ENCODE results near the gene SDF2. TPM values are rescaled to one million over a fixed set of nuclear protein-coding genes. Genes with fewer than 3 reads are reported as not detected.
A peak's percentile ranks its signal among the peaks of the same experiment; 100 is the strongest.

Gene SDF2
- total RNA-seq, 2 donors from 2014 or later, result 36.1 to 65.2 TPM

GRCh38 chr17:28700830-28701492, 39.3 kb upstream of the SDF2 start:
- Mint-ChIP-seq H3K27me3 (no peaks in the 10 kb centered on the region), H3K4me1 (ENCODE audit: low read depth in 2 of 2) (peaks cover 0 to 5% of the 10 kb centered on the region in 2 donors), H3K36me3 (peaks cover 20% of the 10 kb centered on the region), H3K9me3 (no peaks in the 10 kb centered on the region), H3K27ac (no peak overlapping the region), H3K4me3 (no peak overlapping the region)
- ATAC-seq (no peak), DNase-seq (ENCODE audit: low spot score) (no peak)

- DNase-seq (ENCODE audit: low spot score) (no peak), ATAC-seq (no peak)
- Mint-ChIP-seq H3K36me3 (peaks cover 20% of the 10 kb centered on the region), H3K27ac (no peak overlapping the region), H3K4me3 (no peak overlapping the region), H3K4me1 (ENCODE audit: low read depth in 2 of 2) (peaks cover 0 to 5% of the 10 kb centered on the region in 2 donors), H3K27me3 (no peaks in the 10 kb centered on the region), H3K9me3 (no peaks in the 10 kb centered on the region)
Measured at GRCh38 chr17:28700278-28700677, 38.6 kb upstream of the SDF2 start.

- Mint-ChIP-seq H3K4me1 (ENCODE audit: low read depth in 2 of 2) (peaks cover 0 to 3% of the 10 kb centered on the region in 2 donors), H3K9me3 (no peaks in the 10 kb centered on the region), H3K36me3 (peaks cover 25% of the 10 kb centered on the region), H3K4me3 (no peak overlapping the region), H3K27me3 (no peaks in the 10 kb centered on the region), H3K27ac (peak overlapping the region in 1 of 2 donors; percentile 68)
- DNase-seq (ENCODE audit: low spot score) (no peak), ATAC-seq (no peak)
Measured at GRCh38 chr17:28698253-28698941, 36.7 kb upstream of the SDF2 start.

GRCh38 chr17:28693869-28694268, 32.2 kb upstream of the SDF2 start:
- Mint-ChIP-seq H3K4me1 (ENCODE audit: low read depth in 2 of 2) (no peaks in the 10 kb centered on the region), H3K9me3 (no peaks in the 10 kb centered on the region), H3K4me3 (no peak overlapping the region), H3K27ac (no peak overlapping the region), H3K27me3 (no peaks in the 10 kb centered on the region), H3K36me3 (peaks cover 23% of the 10 kb centered on the region)
- ATAC-seq (no peak), DNase-seq (ENCODE audit: low spot score) (no peak)

GRCh38 chr17:28689011-28689410, 27.3 kb upstream of the SDF2 start:
- Mint-ChIP-seq H3K27ac (no peak overlapping the region), H3K9me3 (no peaks in the 10 kb centered on the region), H3K4me3 (no peak overlapping the region), H3K4me1 (ENCODE audit: low read depth in 2 of 2) (no peaks in the 10 kb centered on the region), H3K36me3 (peaks cover 28% of the 10 kb centered on the region), H3K27me3 (no peaks in the 10 kb centered on the region)
- DNase-seq (ENCODE audit: low spot score) (no peak), ATAC-seq (no peak)

- no peaks in the 10 kb centered on the region for H3K27me3 Mint-ChIP-seq
- no peak for DNase-seq (ENCODE audit: low spot score)
- peaks cover 23% of the 10 kb centered on the region for H3K36me3 Mint-ChIP-seq
- H3K27ac Mint-ChIP-seq, result no peak overlapping the region
- H3K9me3 Mint-ChIP-seq, result no peaks in the 10 kb centered on the region
- H3K4me1 Mint-ChIP-seq (ENCODE audit: low read depth in 2 of 2), result no peaks in the 10 kb centered on the region
- no peak for ATAC-seq
- H3K4me3 Mint-ChIP-seq, result no peak overlapping the region
Measured at GRCh38 chr17:28688481-28688880, 26.8 kb upstream of the SDF2 start.

- Mint-ChIP-seq H3K4me1 (ENCODE audit: low read depth in 2 of 2) (no peaks in the 10 kb centered on the region), H3K27me3 (no peaks in the 10 kb centered on the region), H3K4me3 (no peak overlapping the region), H3K9me3 (no peaks in the 10 kb centered on the region), H3K36me3 (peaks cover 32% of the 10 kb centered on the region), H3K27ac (no peak overlapping the region)
- DNase-seq (ENCODE audit: low spot score), result no peak
- ATAC-seq, result no peak
Measured at GRCh38 chr17:28686296-28686695, 24.6 kb upstream of the SDF2 start.

- Mint-ChIP-seq H3K36me3 (peaks cover 32% of the 10 kb centered on the region), H3K27me3 (no peaks in the 10 kb centered on the region), H3K27ac (no peak overlapping the region), H3K9me3 (no peaks in the 10 kb centered on the region), H3K4me3 (no peak overlapping the region), H3K4me1 (ENCODE audit: low read depth in 2 of 2) (no peaks in the 10 kb centered on the region)
- ATAC-seq (no peak), DNase-seq (ENCODE audit: low spot score) (no peak)
Measured at GRCh38 chr17:28685366-28685765, 23.7 kb upstream of the SDF2 start.

GRCh38 chr17:28684963-28685362, 23.3 kb upstream of the SDF2 start:
- Mint-ChIP-seq H3K27ac (no peak overlapping the region), H3K4me1 (ENCODE audit: low read depth in 2 of 2) (no peaks in the 10 kb centered on the region), H3K27me3 (no peaks in the 10 kb centered on the region), H3K4me3 (no peak overlapping the region), H3K9me3 (no peaks in the 10 kb centered on the region), H3K36me3 (peaks cover 31% of the 10 kb centered on the region)
- ATAC-seq (no peak), DNase-seq (ENCODE audit: low spot score) (no peak)

- H3K4me1 Mint-ChIP-seq (ENCODE audit: low read depth in 2 of 2), result no peaks in the 10 kb centered on the region
- no peak overlapping the region for H3K27ac Mint-ChIP-seq
- H3K36me3 Mint-ChIP-seq, result peaks cover 19% of the 10 kb centered on the region
- no peak for ATAC-seq
- no peak for DNase-seq (ENCODE audit: low spot score)
- H3K27me3 Mint-ChIP-seq, result no peaks in the 10 kb centered on the region
- no peak overlapping the region for H3K4me3 Mint-ChIP-seq
- H3K9me3 Mint-ChIP-seq, result no peaks in the 10 kb centered on the region
Measured at GRCh38 chr17:28682655-28683054, 20.9 kb upstream of the SDF2 start.

- Mint-ChIP-seq H3K27me3 (no peaks in the 10 kb centered on the region), H3K9me3 (no peaks in the 10 kb centered on the region), H3K27ac (no peak overlapping the region), H3K4me1 (ENCODE audit: low read depth in 2 of 2) (peaks cover 0 to 9% of the 10 kb centered on the region in 2 donors), H3K4me3 (no peak overlapping the region), H3K36me3 (peaks cover 31% of the 10 kb centered on the region)
- DNase-seq (ENCODE audit: low spot score) (no peak), ATAC-seq (no peak)
Measured at GRCh38 chr17:28675980-28676379, 14.3 kb upstream of the SDF2 start.

- Mint-ChIP-seq H3K27ac (no peak overlapping the region), H3K4me3 (no peak overlapping the region), H3K36me3 (peaks cover 31% of the 10 kb centered on the region), H3K27me3 (no peaks in the 10 kb centered on the region), H3K9me3 (no peaks in the 10 kb centered on the region), H3K4me1 (ENCODE audit: low read depth in 2 of 2) (peaks cover 0 to 9% of the 10 kb centered on the region in 2 donors)
- ATAC-seq (no peak), DNase-seq (ENCODE audit: low spot score) (no peak)
Measured at GRCh38 chr17:28675490-28675889, 13.8 kb upstream of the SDF2 start.

GRCh38 chr17:28669918-28670317, 8.2 kb upstream of the SDF2 start:
- Mint-ChIP-seq H3K27ac (no peak overlapping the region), H3K36me3 (peaks cover 24% of the 10 kb centered on the region), H3K27me3 (no peaks in the 10 kb centered on the region), H3K4me3 (no peak overlapping the region), H3K9me3 (no peaks in the 10 kb centered on the region), H3K4me1 (ENCODE audit: low read depth in 2 of 2) (peaks cover 21 to 26% of the 10 kb centered on the region in 2 donors)
- DNase-seq (ENCODE audit: low spot score) (no peak), ATAC-seq (no peak)

- no peak overlapping the region for H3K27ac Mint-ChIP-seq
Measured at GRCh38 chr17:28667870-28668269, 6.2 kb upstream of the SDF2 start.

More at GRCh38 chr17:28667870-28668269, 6.2 kb upstream of the SDF2 start:
- Mint-ChIP-seq H3K9me3 (no peaks in the 10 kb centered on the region), H3K36me3 (peaks cover 15% of the 10 kb centered on the region), H3K27me3 (no peaks in the 10 kb centered on the region), H3K4me3 (no peak overlapping the region), H3K4me1 (ENCODE audit: low read depth in 2 of 2) (peaks cover 35 to 42% of the 10 kb centered on the region in 2 donors)
- DNase-seq (ENCODE audit: low spot score) (no peak), ATAC-seq (no peak)

Data from natural killer cell treated with Interleukin-12 subunit alpha and Interleukin-12 subunit beta and Interleukin-15 and Interleukin-18, amount 100 ng/mL, for 72 hours (primary cell).